GM12801 (cell line): ENCODE measurements around the gene TLE4.

ENCODE experiments used
- TF ChIP-seq, protein P1 (sequence below): IDR thresholded peaks from one replicate; pipeline ENCODE4 v1.5.1; 2011; ENCODE audit warnings: control low read depth; ENCODE audit not compliant: insufficient read length; ENCODE audit errors: extremely low read depth

TLE4 gene

DNA sequence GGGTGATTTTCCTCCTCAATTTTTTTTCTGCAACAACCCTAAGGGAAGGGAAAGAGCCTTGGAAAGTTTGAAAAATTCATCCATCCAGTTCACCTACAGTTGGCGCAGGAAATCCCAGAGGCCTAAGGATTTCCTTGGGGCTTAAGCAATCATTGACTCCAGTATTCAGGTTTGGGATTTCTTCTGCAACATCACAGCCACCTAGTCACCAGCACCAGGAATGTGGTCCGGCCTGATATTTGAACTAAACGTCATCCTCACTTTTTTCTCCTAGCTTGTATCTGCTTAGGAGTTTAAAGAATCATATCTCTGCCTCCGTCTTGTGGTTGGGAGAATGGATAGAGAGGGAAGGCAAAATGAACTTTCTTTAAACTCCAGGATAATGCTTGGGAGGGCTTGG lies 20.2 kb upstream of the TLE4 start:
- TF ChIP-seq, protein P1, sequence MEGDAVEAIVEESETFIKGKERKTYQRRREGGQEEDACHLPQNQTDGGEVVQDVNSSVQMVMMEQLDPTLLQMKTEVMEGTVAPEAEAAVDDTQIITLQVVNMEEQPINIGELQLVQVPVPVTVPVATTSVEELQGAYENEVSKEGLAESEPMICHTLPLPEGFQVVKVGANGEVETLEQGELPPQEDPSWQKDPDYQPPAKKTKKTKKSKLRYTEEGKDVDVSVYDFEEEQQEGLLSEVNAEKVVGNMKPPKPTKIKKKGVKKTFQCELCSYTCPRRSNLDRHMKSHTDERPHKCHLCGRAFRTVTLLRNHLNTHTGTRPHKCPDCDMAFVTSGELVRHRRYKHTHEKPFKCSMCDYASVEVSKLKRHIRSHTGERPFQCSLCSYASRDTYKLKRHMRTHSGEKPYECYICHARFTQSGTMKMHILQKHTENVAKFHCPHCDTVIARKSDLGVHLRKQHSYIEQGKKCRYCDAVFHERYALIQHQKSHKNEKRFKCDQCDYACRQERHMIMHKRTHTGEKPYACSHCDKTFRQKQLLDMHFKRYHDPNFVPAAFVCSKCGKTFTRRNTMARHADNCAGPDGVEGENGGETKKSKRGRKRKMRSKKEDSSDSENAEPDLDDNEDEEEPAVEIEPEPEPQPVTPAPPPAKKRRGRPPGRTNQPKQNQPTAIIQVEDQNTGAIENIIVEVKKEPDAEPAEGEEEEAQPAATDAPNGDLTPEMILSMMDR = no peak

DNA sequence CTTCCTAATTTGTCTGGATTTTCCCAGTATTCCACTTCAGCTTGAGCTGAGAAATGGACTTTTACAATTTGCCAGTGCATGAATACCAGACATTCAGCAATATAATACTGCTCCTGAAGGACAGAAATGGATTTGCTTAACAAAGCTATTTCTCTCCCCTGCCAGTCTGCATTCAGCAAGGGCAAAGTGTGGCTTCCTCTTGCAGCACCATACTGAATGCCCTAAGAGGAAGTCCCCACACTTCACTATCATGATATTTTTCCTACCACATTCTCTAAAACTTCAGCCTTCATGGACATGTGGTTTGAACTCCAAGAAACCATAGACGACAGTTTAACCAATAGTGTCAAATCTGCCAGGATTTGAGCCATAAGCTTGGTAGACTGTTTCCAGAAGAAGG lies 19.8 kb upstream of the TLE4 start:
- TF ChIP-seq, protein P1 = no peak

DNA sequence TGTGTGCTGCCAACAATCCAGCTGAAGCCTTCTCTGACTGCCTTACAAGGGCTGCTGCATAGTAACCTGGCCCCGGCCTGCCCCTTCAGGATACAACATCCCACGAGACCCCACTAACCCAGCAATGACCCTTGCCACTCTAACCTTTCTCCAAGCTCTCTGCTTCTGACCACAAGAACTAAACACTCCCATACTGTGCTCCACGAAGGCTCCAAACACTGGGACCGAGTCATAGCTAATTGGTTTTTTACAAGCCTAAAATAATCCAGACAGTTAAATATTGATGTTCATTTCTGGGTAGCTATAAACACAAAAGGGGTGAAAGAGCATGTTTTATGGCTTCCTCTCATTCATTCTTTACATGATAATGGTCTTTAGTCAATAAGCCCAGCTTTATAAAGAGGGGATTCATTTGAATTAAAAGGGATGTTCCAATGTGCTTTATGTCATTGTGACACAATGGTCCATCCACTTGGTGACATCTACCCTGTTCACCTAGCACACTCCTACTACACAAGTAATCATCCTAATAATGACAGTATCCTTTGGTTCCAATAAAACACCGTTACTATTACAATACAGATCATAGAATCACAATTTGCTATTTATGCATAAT lies 16.2 kb upstream of the TLE4 start:
- TF ChIP-seq, protein P1 = no peak

DNA sequence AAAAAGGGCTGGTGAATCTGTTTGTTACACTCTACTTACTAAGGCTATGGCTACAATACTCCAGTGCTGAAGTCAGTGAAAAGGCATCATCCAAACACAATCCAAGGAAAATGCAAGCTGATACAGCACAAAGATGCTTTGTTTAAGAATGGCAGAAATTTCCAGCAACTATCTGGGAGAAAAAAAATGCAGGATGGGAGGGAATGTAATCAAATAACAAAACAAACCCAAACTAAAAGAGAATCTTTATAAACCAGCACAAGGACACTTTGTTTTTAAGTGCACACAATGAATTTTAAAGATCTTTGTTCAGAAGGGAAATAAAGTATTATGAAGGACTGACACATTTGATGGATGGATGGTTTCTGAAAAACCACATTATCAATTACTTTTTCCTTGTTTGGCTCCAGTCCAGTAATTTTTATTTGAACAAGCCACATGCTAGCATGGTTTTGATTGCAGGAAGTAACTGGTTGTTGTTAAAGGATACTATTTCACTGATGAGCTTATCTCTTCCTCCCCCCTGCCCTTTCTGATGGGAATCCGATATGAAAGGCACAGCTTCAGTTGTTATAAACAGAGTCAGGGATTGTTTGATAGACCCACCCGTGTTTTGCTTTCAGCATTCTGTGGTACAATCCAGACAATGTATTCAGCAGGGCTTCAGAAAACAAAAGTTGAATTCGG lies 12.1 kb upstream of the TLE4 start:
- TF ChIP-seq, protein P1 = no peak

DNA sequence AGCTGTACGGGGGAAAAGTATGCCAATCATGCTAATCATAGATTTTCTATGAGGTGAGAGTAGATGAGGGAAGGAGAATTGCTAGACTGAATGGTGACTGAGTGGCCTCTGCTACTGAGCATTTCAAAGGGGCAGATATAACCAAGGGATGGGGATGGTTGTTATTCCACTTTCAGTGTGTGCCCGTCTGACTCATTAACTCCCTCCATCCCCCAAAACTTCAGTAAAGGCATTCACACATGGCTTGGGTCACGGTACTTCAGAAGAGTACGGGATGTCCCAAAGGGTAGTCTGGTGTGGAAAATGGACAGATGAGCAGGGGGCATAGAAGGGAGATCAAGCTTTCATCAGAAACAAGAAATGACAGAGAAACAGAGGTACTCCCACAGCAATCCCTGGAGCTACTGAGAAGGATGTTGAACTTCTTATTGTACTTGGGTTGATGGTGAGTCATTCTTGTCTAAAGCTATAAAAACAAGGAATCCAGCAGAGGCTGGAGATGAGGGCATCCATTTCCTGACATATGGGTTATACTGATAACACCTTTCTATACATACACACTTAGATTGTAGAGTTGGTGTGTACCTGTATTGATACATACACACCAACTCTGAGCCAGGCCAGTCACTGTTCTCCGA lies 8.9 kb upstream of the TLE4 start:
- TF ChIP-seq, protein P1 = no peak

DNA sequence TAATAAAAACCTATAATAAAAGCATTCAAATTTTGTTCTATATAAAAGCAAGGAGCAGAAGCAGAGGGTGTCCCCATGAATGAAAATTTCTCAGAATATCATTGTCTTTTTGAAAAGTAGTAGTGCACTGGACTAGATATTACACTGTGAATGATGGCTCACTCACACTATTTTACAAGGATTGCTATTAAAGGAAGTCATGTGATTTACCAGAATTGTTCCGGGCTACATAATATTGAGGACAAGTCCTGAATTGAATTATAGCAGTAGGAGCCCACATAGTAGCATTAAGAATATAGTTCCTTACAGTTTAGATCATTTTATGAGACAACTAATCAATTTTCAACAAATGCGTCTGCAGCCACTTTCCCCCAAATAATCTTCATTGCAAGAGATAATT lies 7.7 kb upstream of the TLE4 start:
- TF ChIP-seq, protein P1 = no peak

DNA sequence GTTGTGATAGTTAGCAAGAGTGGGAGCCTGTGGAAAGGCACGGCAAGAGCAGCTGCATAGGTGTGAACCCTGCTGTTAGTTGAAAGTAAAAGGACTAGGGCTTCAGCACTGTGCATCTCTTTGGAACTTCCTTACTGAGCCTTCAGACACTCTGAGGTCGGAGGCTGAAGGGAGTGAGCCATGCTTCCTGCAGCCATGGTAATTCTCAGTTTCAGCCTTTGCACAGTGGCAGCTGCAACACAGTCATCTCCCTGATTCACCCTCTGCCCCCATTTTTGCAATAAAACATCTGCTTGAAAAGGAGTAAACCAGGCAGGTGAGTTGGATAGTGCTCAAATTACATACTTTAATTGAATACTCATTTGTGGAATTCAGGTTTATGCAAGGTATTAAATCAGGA lies 6.5 kb upstream of the TLE4 start:
- TF ChIP-seq, protein P1 = no peak
